Left lung (tissue), 10 donors: ENCODE results near the gene KLF3. TPM values are rescaled to one million over a fixed set of nuclear protein-coding genes. Genes with fewer than 3 reads are reported as not detected.
A peak's percentile ranks its signal among the peaks of the same experiment; 100 is the strongest.

Source experiments
- ATAC-seq: fragments of 200-7000 bp; cut with Tn5 transposase; one replicate; pipeline ENCODE4 v1.9.1; 2020; ENCODE audit warnings: moderate library complexity
- DNase-seq, 4 donors: peaks; one replicate each; pipeline ENCODE4 v3.0.0-alpha.2; 2013 to 2020
- H3K27ac ChIP-seq, 2 donors: fragments of 200-600 bp; sonication (generic) in 1 of 2; one replicate each; pipeline versions ENCODE4 v1.5.0 to v1.8.0; 2020 to 2021
- H3K27me3 ChIP-seq, 2 donors: fragments of 200-600 bp; sonication (generic) in 1 of 2; one replicate each; pipeline versions ENCODE4 v1.5.0 to v1.8.0; 2020 to 2021
- H3K36me3 ChIP-seq, 2 donors: fragments of 200-600 bp; sonication (generic) in 1 of 2; one replicate each; pipeline versions ENCODE4 v1.5.0 to v1.8.0; 2020 to 2021
- H3K4me1 ChIP-seq, 2 donors: fragments of 200-600 bp; one replicate each; pipeline ENCODE4 v1.8.0; 2021
- H3K4me3 ChIP-seq, 2 donors: fragments of 200-600 bp; sonication (generic) in 1 of 2; one replicate each; pipeline versions ENCODE4 v1.5.0 to v1.8.0; 2020 to 2021; ENCODE audit warnings: mild to moderate bottlenecking in 1 of 2
- H3K9me3 ChIP-seq, 2 donors: fragments of 200-600 bp; sonication (generic) in 1 of 2; one replicate each; pipeline versions ENCODE4 v1.5.0 to v1.8.0; 2020 to 2021
- CTCF ChIP-seq, 2 donors: fragments of 200-600 bp; sonication (generic) in 1 of 2; IDR thresholded peaks; one replicate each; pipeline versions ENCODE4 v1.5.0 to v1.8.0; 2021; ENCODE audit warnings: antibody characterized with exemption in 2 of 2
- intact Hi-C, 2 donors: fragments of 100-400 bp; cut with DNase I; formaldehyde crosslinking; loops; one replicate each; pipeline versions ENCODE4 v1.11.2 to v1.14.2; 2022
- polyA plus RNA-seq, 6 donors: library from polyadenylated mRNA; unstranded; fragments of 120-200 nt; gene quantifications; one replicate each; pipeline ENCODE4 v1.2.1, GENCODE V29; 2013; ENCODE audit not compliant: insufficient read length in 6 of 6
- total RNA-seq, 2 donors: library from RNA; stranded (reverse); fragmentation: NEBNext Ultra II Directional; extraction: Animal tissue kit (Norgen Biotek cat#: 25700); gene quantifications; one replicate each; pipeline ENCODE4 v1.2.1, GENCODE V29; 2021
- donor health status: DM: no; HTN: yes; CAD: no.
- donor health status: DM: no; HTN: no; CAD: no.

KLF3 gene
- total and polyA plus RNA-seq, 8 donors = 43.2 to 59.8 (median 48.0) TPM

GRCh38 chr4:38724475-38724808 is 60.4 kb downstream of the KLF3 start:
- intact Hi-C loops = no loop called here
- Histone ChIP-seq H3K27ac (no peak overlapping the region), H3K27me3 (no peaks in the 10 kb centered on the region), H3K9me3 (no peaks in the 10 kb centered on the region), H3K36me3 (no peaks in the 10 kb centered on the region), H3K4me3 (no peak overlapping the region), H3K4me1 (peaks cover 0 to 16% of the 10 kb centered on the region in 2 donors)
- DNase-seq (no peak), ATAC-seq (no peak)
- TF ChIP-seq CTCF (IDR thresholded peaks at IDR 0.05) = no peak

- intact Hi-C loops = no loop called here
- Histone ChIP-seq H3K9me3 (no peaks in the 10 kb centered on the region), H3K27me3 (no peaks in the 10 kb centered on the region), H3K4me1 (peaks cover 0 to 25% of the 10 kb centered on the region in 2 donors), H3K4me3 (no peak overlapping the region), H3K36me3 (no peaks in the 10 kb centered on the region), H3K27ac (no peak overlapping the region)
- DNase-seq (peak in 3 of 4 donors; percentile 44 to 79 (median 73)), ATAC-seq (peak; percentile 86)
- no peak for TF ChIP-seq CTCF (IDR thresholded peaks at IDR 0.05)
These were observed 64.7 kb downstream of the KLF3 start for GRCh38 chr4:38728631-38729141.

DNA sequence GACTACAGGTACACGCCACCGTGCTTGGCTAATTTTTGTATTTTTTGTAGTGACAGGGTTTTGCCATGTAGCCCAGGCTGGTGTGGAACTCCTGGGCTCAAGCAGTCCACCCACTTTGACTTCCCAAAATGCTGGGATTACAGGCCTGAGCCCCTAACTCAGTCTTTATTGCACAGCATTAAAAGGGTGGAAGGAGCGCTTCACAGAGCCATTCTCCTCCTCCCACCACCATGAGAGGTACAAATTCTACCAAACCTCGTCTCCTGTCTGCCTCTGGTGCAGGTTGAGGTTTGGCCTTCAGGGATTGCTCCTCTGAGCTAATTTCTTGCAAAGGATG is 66.5 kb downstream of the KLF3 start:
- TF ChIP-seq CTCF (IDR thresholded peaks at IDR 0.05) = no peak
- no peaks in the 10 kb centered on the region for H3K9me3 ChIP-seq
- no peak for ATAC-seq
- H3K36me3 ChIP-seq = no peaks in the 10 kb centered on the region
- H3K27ac ChIP-seq = no peak overlapping the region
- no peak overlapping the region for H3K4me3 ChIP-seq
- DNase-seq = no peak
- H3K4me1 ChIP-seq = peaks cover 0 to 14% of the 10 kb centered on the region in 2 donors
- H3K27me3 ChIP-seq = no peaks in the 10 kb centered on the region
- intact Hi-C loops = loop anchor here (5.0 to 10.0 kb wide), 2 partner anchors 553 to 556 kb away; no protein-coding TSS in a partner anchor

DNA sequence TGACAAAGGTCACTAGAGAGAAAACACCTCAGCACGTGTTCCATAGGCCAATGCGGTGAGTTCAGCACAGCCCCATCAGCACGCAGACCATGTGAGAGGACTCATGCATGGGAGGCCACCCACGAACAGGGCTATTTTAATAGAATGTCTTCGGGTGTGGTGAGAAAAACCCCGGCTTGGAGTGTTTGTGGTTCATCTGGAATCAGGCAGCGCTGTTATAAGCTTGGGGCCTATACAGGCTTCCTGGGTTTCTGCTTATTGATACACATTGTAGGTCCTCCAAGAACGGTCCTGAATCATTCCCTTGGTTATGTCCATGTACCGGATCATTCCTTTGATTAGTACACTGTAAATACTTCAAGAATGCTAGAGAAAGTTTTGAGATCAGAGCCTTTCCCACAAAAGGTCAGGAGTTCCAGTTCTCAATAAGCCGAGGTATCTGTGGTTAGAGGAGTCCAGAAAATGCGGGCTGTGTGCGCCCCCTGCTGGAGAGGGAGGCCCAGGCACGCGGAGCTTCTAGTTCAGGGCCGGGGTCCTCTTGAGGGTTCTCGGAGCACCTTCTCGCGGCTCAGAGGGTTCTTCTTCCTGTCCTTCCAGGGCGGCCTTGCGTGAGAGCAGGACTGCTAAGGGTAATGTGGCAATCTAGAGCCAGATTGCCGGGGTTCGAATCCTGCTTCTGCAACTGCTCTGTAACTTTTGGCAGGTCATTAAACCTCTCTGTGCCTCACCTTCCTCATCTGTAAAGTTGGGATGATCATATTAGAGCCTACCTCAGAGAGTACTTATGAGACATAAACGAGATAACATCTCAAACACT is 67.0 kb downstream of the KLF3 start:
- peak; percentile 87 for ATAC-seq
- no peak overlapping the region for H3K4me3 ChIP-seq
- no peaks in the 10 kb centered on the region for H3K27me3 ChIP-seq
- intact Hi-C loops = loop anchor here (5.0 to 10.0 kb wide), 2 partner anchors 554 to 556 kb away; no protein-coding TSS in a partner anchor
- DNase-seq = peak; percentile 71 to 94 (median 79)
- peak; percentile 91 to 98 for TF ChIP-seq CTCF (IDR thresholded peaks at IDR 0.05)
- no peaks in the 10 kb centered on the region for H3K36me3 ChIP-seq
- peaks cover 0 to 14% of the 10 kb centered on the region in 2 donors for H3K4me1 ChIP-seq
- no peak overlapping the region for H3K27ac ChIP-seq
- no peaks in the 10 kb centered on the region for H3K9me3 ChIP-seq

DNA sequence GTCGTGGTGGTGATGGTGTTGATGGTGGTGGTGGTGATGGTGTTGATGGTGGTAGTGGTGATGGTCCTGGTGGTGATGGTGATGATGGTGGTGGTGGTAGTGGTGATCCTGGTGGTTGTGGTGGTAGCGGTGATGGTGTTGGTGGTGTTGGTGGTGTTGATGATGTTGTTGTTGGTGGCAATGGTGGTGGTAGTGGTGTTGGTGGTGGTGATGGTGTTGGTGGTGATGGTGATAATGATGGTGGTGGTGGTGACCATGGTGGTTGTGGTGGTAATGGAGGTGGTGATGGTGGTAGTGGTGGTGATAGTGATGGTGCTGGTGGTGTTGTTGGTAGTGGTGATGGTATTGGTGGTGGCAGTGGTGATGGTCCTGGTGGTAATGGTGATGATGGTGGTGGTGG is 69.7 kb downstream of the KLF3 start:
- peaks cover 0 to 10% of the 10 kb centered on the region in 2 donors for H3K4me1 ChIP-seq
- intact Hi-C loops = loop anchor here (5.0 to 10.0 kb wide), 2 partner anchors 556 to 559 kb away; no protein-coding TSS in a partner anchor

More for the DNA sequence above, 69.7 kb downstream of the KLF3 start:
- no peak for TF ChIP-seq CTCF (IDR thresholded peaks at IDR 0.05)
- no peak overlapping the region for H3K27ac ChIP-seq
- H3K27me3 ChIP-seq = no peaks in the 10 kb centered on the region
- H3K36me3 ChIP-seq = no peaks in the 10 kb centered on the region
- no peaks in the 10 kb centered on the region for H3K9me3 ChIP-seq
- ATAC-seq = no peak
- DNase-seq = no peak
- H3K4me3 ChIP-seq = no peak overlapping the region
